OCI-LY7 (cell line): ENCODE results near the gene ZNF609. TPM values are rescaled to one million over a fixed set of nuclear protein-coding genes. Genes with fewer than 3 reads are reported as not detected.

Experiments used
- Bru-seq: library from RNA; stranded (reverse); fragments of 400-500 nt; gene quantifications from one replicate; lab custom pipeline; 2021; lab: Mats Ljungman, UMichigan
- BruChase-seq, 2 experiments: library from RNA; stranded (reverse); fragments of 400-500 nt; gene quantifications; one replicate each; lab custom pipeline; 2021; lab: Mats Ljungman, UMichigan
- BruUV-seq: library from RNA; stranded (reverse); fragments of 400-500 nt; replicated peaks from 2 replicates; lab custom pipeline; 2021; lab: Mats Ljungman, UMichigan
- CTCF ChIA-PET: fragments of 300-600 bp; sonication (Branson Sonifier 250); formaldehyde crosslinking; loops from one replicate; lab custom pipeline; 2022; ENCODE audit warnings: antibody characterized with exemption; ENCODE audit not compliant: unreplicated experiment; lab: Charles Lee
- POLR2A ChIA-PET: fragments of 300-600 bp; sonication (Branson Sonifier 250); formaldehyde crosslinking; loops from one replicate; lab custom pipeline; 2022; ENCODE audit warnings: antibody characterized with exemption; lab: Charles Lee
- DNase-seq: peaks from one replicate; pipeline ENCODE4 v3.0.0-alpha.2; 2015; ENCODE audit warnings: low spot score
- H2AFZ ChIP-seq: fragments of 200-600 bp; sonication (generic), shearing (Covaris generic); 2 replicates; pipeline ENCODE4 v1.6.1; 2014; ENCODE audit warnings: mild to moderate bottlenecking, antibody characterized with exemption, low read length, moderate library complexity
- H3K27ac ChIP-seq: fragments of 200-600 bp; sonication (generic); 2 replicates; pipeline ENCODE4 v1.5.1; 2014; ENCODE audit warnings: mixed run types, low read depth, mild to moderate bottlenecking, moderate library complexity, low read length, inconsistent platforms; ENCODE audit not compliant: poor library complexity, severe bottlenecking
- H3K36me3 ChIP-seq: fragments of 200-600 bp; sonication (generic); 2 replicates; pipeline ENCODE4 v1.6.1; 2014; ENCODE audit warnings: mild to moderate bottlenecking, antibody characterized with exemption, low read length, moderate library complexity, mixed read lengths; ENCODE audit not compliant: insufficient read depth
- H3K4me1 ChIP-seq: fragments of 200-600 bp; sonication (generic); 2 replicates; pipeline ENCODE4 v1.5.1; 2014; ENCODE audit warnings: mild to moderate bottlenecking, low read length; ENCODE audit not compliant: insufficient read depth, poor library complexity, severe bottlenecking
- H3K4me2 ChIP-seq: fragments of 200-600 bp; sonication (generic); 2 replicates; pipeline ENCODE4 v1.6.1; 2014; ENCODE audit warnings: mild to moderate bottlenecking, low read length
- H3K4me3 ChIP-seq: fragments of 200-600 bp; sonication (generic); 2 replicates; pipeline ENCODE4 v1.5.1; 2014; ENCODE audit warnings: mild to moderate bottlenecking, low read depth, low read length; ENCODE audit not compliant: poor library complexity, severe bottlenecking
- H3K79me2 ChIP-seq: fragments of 200-600 bp; sonication (generic); 2 replicates; pipeline ENCODE4 v1.6.1; 2016; ENCODE audit warnings: low read depth, mild to moderate bottlenecking, low read length, moderate library complexity, mixed read lengths; ENCODE audit not compliant: insufficient read depth
- H3K9me2 ChIP-seq: fragments of 200-600 bp; sonication (generic); 2 replicates; pipeline ENCODE4 v1.6.1; 2016; ENCODE audit warnings: mild to moderate bottlenecking, low read length, mixed read lengths; ENCODE audit not compliant: insufficient read depth
- H3K9me3 ChIP-seq: fragments of 200-600 bp; sonication (generic); 2 replicates; pipeline ENCODE4 v1.6.1; 2014; ENCODE audit warnings: mild to moderate bottlenecking, mixed run types, low read length, mixed read lengths
- H4K20me1 ChIP-seq: fragments of 200-600 bp; sonication (generic); 2 replicates; pipeline ENCODE4 v1.6.1; 2014; ENCODE audit warnings: mild to moderate bottlenecking, antibody characterized with exemption, low read length, moderate library complexity, mixed read lengths; ENCODE audit not compliant: insufficient read depth
- CTCF ChIP-seq: fragments of 200-600 bp; sonication (generic); conservative IDR thresholded peaks from 2 replicates; pipeline ENCODE4 v1.5.1; 2014; ENCODE audit warnings: mild to moderate bottlenecking, antibody characterized with exemption, low read length, moderate library complexity, mixed read lengths
- EZH2phosphoT487 ChIP-seq: fragments of 200-600 bp; sonication (generic); IDR thresholded peaks from 2 replicates; pipeline ENCODE4 v1.6.1; 2018; ENCODE audit warnings: low read depth, borderline replicate concordance, mild to moderate bottlenecking, mixed run types, antibody characterized with exemption, low read length, moderate library complexity, mixed read lengths
- intact Hi-C: fragments of 100-400 bp; cut with micrococcal nuclease; formaldehyde crosslinking; loops from one replicate; pipeline ENCODE4 v1.10.0; 2022; ENCODE audit not compliant: unreplicated experiment
- long read RNA-seq: library from polyadenylated mRNA; stranded (forward); transcript quantifications from one replicate; pipeline ENCODE4 v2.0.0, GENCODE V29; 2022
- total RNA-seq, 2 experiments: library from RNA; depleted of rRNA in 1 of 2; stranded (reverse); fragments of >200 nt in 1 of 2; shearing (Covaris generic) in 1 of 2; gene quantifications; 2 replicates each; pipeline ENCODE4 v1.2.3, GENCODE V29; 2014 to 2022

ZNF609 gene
- total RNA-seq (2014; rRNA removed; shearing (Covaris generic)) (17.2 and 18.5 TPM in 2 replicates), total RNA-seq (2022) (35.1 and 35.4 TPM in 2 replicates), Bru-seq, nascent RNA (percentile 73 among the genes with signal in this experiment), BruChase-seq, experiment 1, labeled RNA remaining after a 6-hour chase (percentile 75 among the genes with signal in this experiment), BruChase-seq, experiment 2, labeled RNA remaining after a 2-hour chase (percentile 72 among the genes with signal in this experiment)
- long read RNA-seq, partial matches to known transcripts, result 9 of 11 reads
- long read RNA-seq, other reads (novel, unspliced or antisense), result 2 of 11 reads

GRCh38 chr15:64460206-64460723, at the start of gene ZNF609:
TSS of gene ZNF609 (plus strand) at chr15:64460578. CDS start at chr15:64499420, 38,842 bp downstream.
- H3K4me2 ChIP-seq, result peak within 1 kb of the TSS; percentile 90
- peaks cover 79% of the 10 kb centered on the region for H3K4me1 ChIP-seq
- BruUV-seq, result no TSS peak
- peak; percentile 40; the same call in 1 of the 2 replicates for TF ChIP-seq CTCF
- no peak for TF ChIP-seq EZH2phosphoT487
- no peaks in the 10 kb centered on the region for H3K9me2 ChIP-seq
- no peaks in the 10 kb centered on the region for H3K9me3 ChIP-seq
- no peaks in the 10 kb centered on the region for H3K36me3 ChIP-seq
- H3K79me2 ChIP-seq, result peaks cover 39% of the 10 kb centered on the region
- H4K20me1 ChIP-seq, result 0 out of 2 replicates have a peak, but pooled peaks cover 7% of the 10 kb centered on the region
- H3K27ac ChIP-seq, result peak within 1 kb of the TSS; percentile 68
- peak within 1 kb of the TSS; percentile 72 for H3K4me3 ChIP-seq
- intact Hi-C loops, result no loop called here
- CTCF ChIA-PET, result interaction anchor here (0.6 kb wide), 1 partner anchor 232 kb away, joined by 4 read pairs; no protein-coding TSS in a partner anchor
- POLR2A ChIA-PET, result interaction anchor here (0.6 to 1.7 kb wide), 8 partner anchors 10 to 366 kb away, joined by 3 to 8 read pairs (median 3); partner anchors contain the start of gene TRIP4
- H2AFZ ChIP-seq, result peak within 1 kb of the TSS; percentile 90
- peak; percentile 90 for DNase-seq

- Histone ChIP-seq H2AFZ (no peak overlapping the region), H3K4me2 (no peak overlapping the region), H3K36me3 (peaks cover 71% of the 10 kb centered on the region), H4K20me1 (no peaks in the 10 kb centered on the region), H3K9me3 (no peaks in the 10 kb centered on the region), H3K27ac (no peak overlapping the region), H3K9me2 (no peaks in the 10 kb centered on the region), H3K4me3 (no peak overlapping the region), H3K79me2 (no peaks in the 10 kb centered on the region), H3K4me1 (no peaks in the 10 kb centered on the region)
- ChIA-PET CTCF (no interaction called here), POLR2A (interaction anchor here (0.7 kb wide), 1 partner anchor 413 kb away, joined by 3 read pairs; no protein-coding TSS in a partner anchor)
- DNase-seq, result no peak
- TF ChIP-seq CTCF (no peak), EZH2phosphoT487 (no peak)
- intact Hi-C loops, result no loop called here
- no TSS peak for BruUV-seq
Measured at GRCh38 chr15:64412216-64412615, 48.2 kb upstream of the ZNF609 start.
